ENCODE results near the gene BEND3.

DNA sequence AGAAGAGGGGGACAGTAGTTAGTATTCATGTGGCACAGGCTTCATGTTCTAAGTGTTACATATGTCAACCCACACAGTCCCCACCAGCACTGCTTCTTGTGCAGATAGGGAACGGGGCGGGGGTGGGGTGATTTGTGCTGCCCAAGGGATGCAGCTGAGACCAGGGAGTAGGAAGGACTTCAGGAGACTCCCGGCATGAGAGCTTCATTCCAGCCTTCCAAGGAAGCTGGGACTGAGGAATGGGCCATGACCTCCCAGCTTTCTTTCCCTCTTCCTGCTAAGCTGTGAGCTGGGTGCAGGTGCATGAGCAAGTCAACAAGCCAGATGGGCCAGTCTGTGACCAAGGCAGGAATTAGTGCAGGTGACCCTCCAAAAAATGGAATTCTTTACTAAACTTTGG lies 9.2 kb downstream of the BEND3 start:
- TF ChIP-seq, protein P1, sequence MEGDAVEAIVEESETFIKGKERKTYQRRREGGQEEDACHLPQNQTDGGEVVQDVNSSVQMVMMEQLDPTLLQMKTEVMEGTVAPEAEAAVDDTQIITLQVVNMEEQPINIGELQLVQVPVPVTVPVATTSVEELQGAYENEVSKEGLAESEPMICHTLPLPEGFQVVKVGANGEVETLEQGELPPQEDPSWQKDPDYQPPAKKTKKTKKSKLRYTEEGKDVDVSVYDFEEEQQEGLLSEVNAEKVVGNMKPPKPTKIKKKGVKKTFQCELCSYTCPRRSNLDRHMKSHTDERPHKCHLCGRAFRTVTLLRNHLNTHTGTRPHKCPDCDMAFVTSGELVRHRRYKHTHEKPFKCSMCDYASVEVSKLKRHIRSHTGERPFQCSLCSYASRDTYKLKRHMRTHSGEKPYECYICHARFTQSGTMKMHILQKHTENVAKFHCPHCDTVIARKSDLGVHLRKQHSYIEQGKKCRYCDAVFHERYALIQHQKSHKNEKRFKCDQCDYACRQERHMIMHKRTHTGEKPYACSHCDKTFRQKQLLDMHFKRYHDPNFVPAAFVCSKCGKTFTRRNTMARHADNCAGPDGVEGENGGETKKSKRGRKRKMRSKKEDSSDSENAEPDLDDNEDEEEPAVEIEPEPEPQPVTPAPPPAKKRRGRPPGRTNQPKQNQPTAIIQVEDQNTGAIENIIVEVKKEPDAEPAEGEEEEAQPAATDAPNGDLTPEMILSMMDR (IDR thresholded peaks at IDR 0.05), result no peak
- TF ChIP-seq POLR2A (IDR thresholded peaks at IDR 0.05), result no peak
